Stomach smooth muscle (tissue), 2 donors: ENCODE results near the gene CLCN5.

ENCODE experiments used
- H3K27ac ChIP-seq: one replicate; pipeline ENCODE4 v1.7.0; 2013; ENCODE audit warnings: mild to moderate bottlenecking, low read length, inconsistent platforms
- H3K27me3 ChIP-seq, 2 donors: one replicate each; pipeline ENCODE4 v1.7.0; 2013; ENCODE audit warnings: low read length in 2 of 2; ENCODE audit not compliant: insufficient read depth in 2 of 2, control insufficient read depth in 1 of 2
- H3K36me3 ChIP-seq, 2 donors: one replicate each; pipeline ENCODE4 v1.7.0; 2013; ENCODE audit warnings: low read length in 2 of 2; ENCODE audit not compliant: control insufficient read depth in 2 of 2, insufficient read depth in 2 of 2
- H3K4me1 ChIP-seq: one replicate; pipeline ENCODE4 v1.7.0; 2013; ENCODE audit warnings: low read length; ENCODE audit not compliant: control insufficient read depth, insufficient read depth
- H3K4me3 ChIP-seq, 2 donors: one replicate each; pipeline ENCODE4 v1.7.0; 2013; ENCODE audit warnings: low read length in 2 of 2
- H3K9ac ChIP-seq, 2 donors: one replicate each; pipeline ENCODE4 v1.7.0; 2013; ENCODE audit warnings: low read length in 2 of 2, mild to moderate bottlenecking in 1 of 2
- H3K9me3 ChIP-seq, 2 donors: one replicate each; pipeline ENCODE4 v1.7.0; 2013; ENCODE audit warnings: low read length in 2 of 2; ENCODE audit not compliant: control insufficient read depth in 2 of 2
- donor health status: healthy.
- donor health status: Pancreatic carcinoma.

Gene CLCN5

GRCh38 chrX:50106051-50106675, 183.8 kb downstream of the CLCN5 start:
- H3K9ac ChIP-seq, result no peak overlapping the region
- H3K4me1 ChIP-seq, result no peaks in the 10 kb centered on the region
- no peaks in the 10 kb centered on the region for H3K36me3 ChIP-seq
- no peak overlapping the region for H3K27ac ChIP-seq
- H3K4me3 ChIP-seq, result no peak overlapping the region
- no peaks in the 10 kb centered on the region for H3K9me3 ChIP-seq
- H3K27me3 ChIP-seq, result peaks cover 0 to 6% of the 10 kb centered on the region in 2 donors

- H3K4me1 ChIP-seq, result no peaks in the 10 kb centered on the region
- no peak overlapping the region for H3K4me3 ChIP-seq
- no peaks in the 10 kb centered on the region for H3K9me3 ChIP-seq
- H3K27me3 ChIP-seq, result peaks cover 0 to 6% of the 10 kb centered on the region in 2 donors
- H3K27ac ChIP-seq, result no peak overlapping the region
- no peak overlapping the region for H3K9ac ChIP-seq
- no peaks in the 10 kb centered on the region for H3K36me3 ChIP-seq
Measured at GRCh38 chrX:50107470-50107869, 185.1 kb downstream of the CLCN5 start.

DNA sequence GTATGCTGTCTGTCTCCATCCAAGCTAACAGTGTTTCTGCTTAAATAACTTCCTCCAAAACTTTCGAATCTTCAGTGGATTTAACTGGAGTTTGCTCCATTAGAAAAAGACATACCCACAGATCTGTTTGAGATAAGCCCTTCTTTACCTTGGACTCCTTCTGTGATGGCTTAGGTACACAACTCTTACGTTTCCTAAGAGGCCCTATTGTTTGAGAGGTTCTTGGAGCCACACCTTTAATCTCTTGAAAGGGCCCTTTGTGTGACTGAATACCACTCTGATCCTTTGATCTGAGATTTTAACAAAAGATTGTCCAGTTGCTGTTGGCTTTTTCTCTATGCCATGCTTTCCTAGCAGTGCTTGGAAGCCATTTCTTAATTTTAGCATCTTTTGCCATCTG, 185.9 kb downstream of the CLCN5 start:
- Histone ChIP-seq H3K4me3 (no peak overlapping the region), H3K27me3 (peaks cover 0 to 6% of the 10 kb centered on the region in 2 donors), H3K9ac (no peak overlapping the region), H3K4me1 (no peaks in the 10 kb centered on the region), H3K36me3 (no peaks in the 10 kb centered on the region), H3K9me3 (no peaks in the 10 kb centered on the region), H3K27ac (no peak overlapping the region)

DNA sequence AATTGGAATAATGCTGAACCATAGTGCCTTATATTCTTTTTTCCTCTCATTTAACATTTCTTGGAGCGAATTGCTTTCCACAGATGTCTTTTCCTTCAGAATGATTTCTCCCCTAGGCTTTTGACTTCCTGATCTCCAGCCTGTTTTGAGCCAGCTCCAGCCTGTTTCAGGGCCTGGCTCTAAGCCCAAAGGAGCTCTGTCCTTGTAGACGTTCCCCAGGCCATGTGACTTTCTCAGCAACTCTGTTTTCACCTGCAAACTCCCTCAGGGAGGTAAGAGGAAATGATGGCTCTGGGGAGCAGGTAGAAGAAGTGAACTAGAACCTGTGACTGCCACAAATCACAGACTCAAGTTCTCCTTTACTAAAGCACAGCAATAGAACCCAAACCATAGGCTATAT, 189.3 kb downstream of the CLCN5 start:
- Histone ChIP-seq H3K27me3 (peaks cover 0 to 2% of the 10 kb centered on the region in 2 donors), H3K4me3 (no peak overlapping the region), H3K4me1 (no peaks in the 10 kb centered on the region), H3K36me3 (no peaks in the 10 kb centered on the region), H3K9ac (no peak overlapping the region), H3K9me3 (no peaks in the 10 kb centered on the region), H3K27ac (no peak overlapping the region)

GRCh38 chrX:50114113-50114512, 191.7 kb downstream of the CLCN5 start:
- no peaks in the 10 kb centered on the region for H3K36me3 ChIP-seq
- H3K9me3 ChIP-seq, result no peaks in the 10 kb centered on the region
- H3K9ac ChIP-seq, result no peak overlapping the region
- peaks cover 0 to 2% of the 10 kb centered on the region in 2 donors for H3K27me3 ChIP-seq
- H3K27ac ChIP-seq, result no peak overlapping the region
- H3K4me1 ChIP-seq, result no peaks in the 10 kb centered on the region
- H3K4me3 ChIP-seq, result no peak overlapping the region

DNA sequence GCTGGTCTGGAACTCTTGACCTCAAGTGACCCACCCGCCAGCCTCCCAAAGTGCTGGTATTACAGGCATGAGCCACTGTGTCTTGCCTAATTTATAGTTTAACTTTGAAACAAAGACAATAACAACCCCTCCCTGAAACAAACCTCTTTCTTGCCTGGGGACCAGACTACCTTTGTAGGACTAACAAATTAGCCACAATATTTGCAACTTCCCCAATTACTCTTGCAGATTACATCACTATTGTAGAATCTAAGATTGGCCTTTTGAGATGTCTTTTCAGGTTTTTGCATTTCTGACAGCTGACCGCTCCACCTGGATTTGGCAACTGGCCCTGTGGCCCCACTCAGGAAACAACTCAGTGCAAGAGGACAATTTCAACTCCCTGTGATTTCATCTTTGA, 193.6 kb downstream of the CLCN5 start:
- Histone ChIP-seq H3K27ac (no peak overlapping the region), H3K36me3 (no peaks in the 10 kb centered on the region), H3K9me3 (no peaks in the 10 kb centered on the region), H3K4me3 (no peak overlapping the region), H3K9ac (no peak overlapping the region), H3K27me3 (peaks cover 0 to 2% of the 10 kb centered on the region in 2 donors), H3K4me1 (no peaks in the 10 kb centered on the region)

- Histone ChIP-seq H3K4me3 (no peak overlapping the region), H3K36me3 (no peaks in the 10 kb centered on the region), H3K9me3 (no peaks in the 10 kb centered on the region), H3K9ac (no peak overlapping the region), H3K27ac (no peak overlapping the region), H3K27me3 (peaks cover 0 to 2% of the 10 kb centered on the region in 2 donors), H3K4me1 (no peaks in the 10 kb centered on the region)
Measured at GRCh38 chrX:50117476-50117875, 195.1 kb downstream of the CLCN5 start.

DNA sequence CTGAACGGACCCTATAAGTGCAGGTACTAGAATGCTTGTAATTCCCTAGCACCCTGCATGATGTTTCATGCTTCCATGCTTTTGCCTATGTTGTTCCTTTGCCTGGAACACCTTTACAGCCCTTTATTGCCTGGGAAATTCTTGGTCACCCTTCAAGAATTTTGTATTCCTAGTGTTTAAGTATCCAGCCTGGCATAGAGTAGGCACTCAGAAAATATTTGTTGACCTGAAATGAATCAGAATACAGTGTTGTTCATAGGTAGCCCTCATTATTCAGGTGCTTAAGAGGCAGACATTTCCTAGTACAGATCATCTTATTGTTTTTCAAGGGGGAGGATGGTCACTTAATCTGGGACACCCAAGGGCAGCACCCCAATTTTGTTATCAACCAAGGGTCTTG, 203.1 kb downstream of the CLCN5 start:
- Histone ChIP-seq H3K9me3 (no peaks in the 10 kb centered on the region), H3K27me3 (peaks cover 0 to 5% of the 10 kb centered on the region in 2 donors), H3K27ac (no peak overlapping the region), H3K4me1 (no peaks in the 10 kb centered on the region), H3K9ac (no peak overlapping the region), H3K4me3 (no peak overlapping the region), H3K36me3 (no peaks in the 10 kb centered on the region)

- H3K9ac ChIP-seq, result no peak overlapping the region
- no peak overlapping the region for H3K27ac ChIP-seq
- no peaks in the 10 kb centered on the region for H3K9me3 ChIP-seq
- no peaks in the 10 kb centered on the region for H3K27me3 ChIP-seq
- H3K36me3 ChIP-seq, result no peaks in the 10 kb centered on the region
- H3K4me3 ChIP-seq, result no peak overlapping the region
- H3K4me1 ChIP-seq, result no peaks in the 10 kb centered on the region
Measured at GRCh38 chrX:50147972-50148371, 225.6 kb downstream of the CLCN5 start.
